Measurements from ENCODE around the gene PUSL1.

DNA sequence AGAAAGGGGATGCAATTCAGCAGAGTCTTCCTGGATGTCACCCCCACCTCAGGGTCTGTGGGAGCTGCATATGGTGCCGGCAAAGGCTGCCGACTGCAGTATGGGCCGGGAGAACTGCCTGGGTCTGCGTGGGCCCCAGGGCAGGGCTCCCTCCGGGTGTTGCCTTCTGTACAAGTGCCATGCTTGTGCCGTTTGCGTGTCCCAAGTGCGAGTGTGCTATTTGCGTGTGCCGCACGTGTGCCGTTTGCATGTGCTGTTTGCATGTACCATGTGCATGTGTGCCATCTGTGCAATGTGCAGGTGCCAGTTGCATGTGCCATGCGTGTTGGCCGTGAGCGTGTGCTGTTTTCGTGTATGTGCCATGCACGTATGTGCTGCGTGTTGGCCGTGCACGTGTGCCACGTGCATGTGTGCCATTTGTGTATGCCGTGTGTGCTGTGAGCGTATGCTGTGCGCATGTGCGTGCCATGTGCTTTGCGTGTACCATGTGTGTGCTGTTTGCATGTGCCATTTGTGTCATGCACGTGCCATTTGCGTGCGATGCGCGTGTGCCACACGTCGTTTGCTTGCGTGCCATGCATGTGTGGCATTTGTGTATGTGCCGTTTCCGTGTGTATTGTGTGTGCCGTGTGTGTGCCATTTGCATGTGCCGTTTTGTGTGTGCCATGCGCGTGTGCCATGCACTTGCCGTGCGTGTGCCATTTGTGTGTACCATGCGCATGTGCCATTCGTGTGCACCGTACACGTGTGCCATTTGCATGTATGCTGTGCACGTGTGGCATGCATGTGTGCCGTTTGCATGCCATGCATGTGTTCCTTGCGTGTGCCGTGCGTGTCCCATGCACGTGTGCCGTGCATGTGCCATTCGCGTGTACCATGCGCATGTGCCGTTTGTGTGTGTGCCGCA is 21.2 kb downstream of the PUSL1 start:
- no peak for TF ChIP-seq POLR2A (IDR thresholded peaks at IDR 0.05; ENCODE audit: low read depth, low read length)
- TF ChIP-seq POLR2AphosphoS5 (IDR thresholded peaks at IDR 0.05; ENCODE audit: low read depth, low read length): peak; percentile 73
